Measurements from ENCODE around the gene NRXN2.
"Not testable (repeated sequence)": the region's sequence is repeated elsewhere in the genome, so short reads cannot be mapped to it uniquely, and the experiment has no call there.

NRXN2 gene

DNA sequence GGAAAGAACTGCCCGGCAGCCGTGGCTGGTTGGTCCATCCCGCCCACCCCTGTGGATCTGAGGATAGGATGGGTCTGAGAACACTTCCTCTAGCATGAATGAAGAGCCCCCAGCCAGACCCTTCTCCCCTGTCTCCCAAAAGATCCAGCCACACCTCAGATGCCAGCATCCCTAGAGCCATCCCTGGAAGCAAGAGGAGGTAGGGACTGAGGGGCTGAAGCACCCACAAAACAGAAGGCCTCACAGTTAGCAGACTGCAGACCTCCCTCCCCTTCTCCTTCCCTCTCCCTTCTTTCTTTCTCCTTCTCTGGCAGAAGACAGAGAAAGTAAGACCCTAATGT lies 1.7 kb downstream of the NRXN2 start:
- no peak for DNase-seq (ENCODE audit: low read depth)

DNA sequence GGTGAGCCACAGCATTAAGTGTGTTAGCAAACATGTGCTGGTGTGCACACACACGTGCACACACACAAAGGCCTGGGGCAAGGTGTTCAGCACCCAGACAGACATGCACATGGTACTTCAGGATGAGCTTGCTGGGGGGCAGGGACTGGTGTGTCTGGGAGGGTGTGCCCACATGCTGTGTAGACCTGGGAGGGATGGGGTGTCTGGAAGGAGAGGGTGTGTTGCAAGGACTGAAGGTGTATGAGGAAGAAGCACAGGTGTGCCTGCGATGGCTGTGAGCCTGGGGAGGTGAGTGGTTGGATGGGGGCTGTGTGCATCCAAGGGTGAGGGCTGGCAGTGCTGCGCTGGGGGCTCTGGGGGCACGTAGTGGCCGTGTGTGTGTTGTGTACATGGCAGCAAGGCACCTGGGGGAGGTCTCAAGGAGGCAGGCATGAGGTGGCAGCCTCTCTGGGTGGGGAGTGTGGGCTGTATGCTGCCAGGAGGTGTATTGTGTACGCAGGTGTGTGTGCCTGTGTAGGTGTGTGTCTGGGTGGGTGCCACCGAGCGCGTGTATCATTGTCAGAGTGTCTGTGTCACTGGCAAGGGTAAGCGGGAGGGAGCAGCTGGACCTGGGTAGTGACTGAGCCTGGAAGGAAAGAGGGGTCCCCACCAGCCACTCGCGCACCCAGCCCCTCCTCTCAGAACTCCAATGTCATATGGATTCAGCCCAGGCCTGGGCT lies 2.2 kb downstream of the NRXN2 start:
- no peak for DNase-seq (ENCODE audit: low read depth)

DNA sequence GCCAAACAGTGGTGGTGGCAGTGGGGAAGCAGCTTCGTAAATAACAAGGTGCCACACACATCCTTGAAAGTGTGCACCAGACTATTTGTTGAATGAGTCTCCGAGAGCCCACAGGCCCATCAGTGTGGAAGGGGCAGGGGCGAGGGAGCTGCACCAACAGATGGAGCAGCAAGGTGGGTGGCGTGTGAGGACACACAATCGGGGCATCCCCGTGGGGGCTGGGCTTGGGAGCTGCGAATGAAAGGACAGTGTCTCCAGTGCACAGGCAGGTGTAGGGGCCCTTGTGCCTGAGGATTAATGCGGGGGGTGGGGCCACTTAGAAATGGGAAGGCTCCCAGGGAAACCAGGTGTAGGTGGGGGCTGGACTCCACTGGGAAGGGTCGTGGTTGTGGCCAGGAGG lies 2.8 kb downstream of the NRXN2 start:
- no peak for DNase-seq (ENCODE audit: low read depth)

DNA sequence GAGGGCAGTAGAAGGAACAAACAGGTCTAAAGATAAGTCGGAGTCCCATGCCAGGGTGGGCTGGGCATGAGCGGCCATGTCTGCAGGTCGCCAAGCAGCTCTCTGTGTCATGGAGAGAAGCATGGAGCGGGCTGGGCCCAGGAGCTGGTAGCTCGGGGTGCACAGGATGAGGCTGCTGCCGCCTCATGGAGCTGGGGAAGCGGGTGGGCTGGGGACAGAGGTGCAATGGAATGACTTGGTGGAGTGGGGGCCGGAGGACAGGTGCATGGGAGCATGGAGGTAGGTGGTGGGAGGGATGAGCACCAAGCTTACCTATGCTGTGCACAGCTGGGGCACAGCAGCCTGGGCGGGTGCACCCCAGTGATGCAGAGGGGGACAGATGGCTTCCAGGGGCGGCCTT lies 3.6 kb downstream of the NRXN2 start:
- DNase-seq (ENCODE audit: low read depth), result no peak

DNA sequence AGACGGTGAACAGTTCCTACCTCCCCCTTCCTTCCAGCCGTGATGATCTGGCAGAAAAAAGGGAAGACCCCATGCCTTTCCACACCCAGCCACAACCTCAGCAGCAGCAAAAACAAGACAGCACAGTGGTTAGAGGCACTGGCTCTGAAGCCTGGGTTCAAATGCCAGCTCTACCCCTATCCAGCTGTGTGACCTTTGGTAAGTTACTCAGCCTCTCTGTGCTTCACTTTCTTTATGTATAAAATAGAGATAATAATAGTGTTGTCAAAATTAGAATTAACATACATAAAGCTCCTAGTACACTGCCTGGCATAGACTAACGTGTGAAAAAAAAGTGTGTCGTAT lies 4.2 kb downstream of the NRXN2 start:
- DNase-seq (ENCODE audit: low read depth), result no peak

DNA sequence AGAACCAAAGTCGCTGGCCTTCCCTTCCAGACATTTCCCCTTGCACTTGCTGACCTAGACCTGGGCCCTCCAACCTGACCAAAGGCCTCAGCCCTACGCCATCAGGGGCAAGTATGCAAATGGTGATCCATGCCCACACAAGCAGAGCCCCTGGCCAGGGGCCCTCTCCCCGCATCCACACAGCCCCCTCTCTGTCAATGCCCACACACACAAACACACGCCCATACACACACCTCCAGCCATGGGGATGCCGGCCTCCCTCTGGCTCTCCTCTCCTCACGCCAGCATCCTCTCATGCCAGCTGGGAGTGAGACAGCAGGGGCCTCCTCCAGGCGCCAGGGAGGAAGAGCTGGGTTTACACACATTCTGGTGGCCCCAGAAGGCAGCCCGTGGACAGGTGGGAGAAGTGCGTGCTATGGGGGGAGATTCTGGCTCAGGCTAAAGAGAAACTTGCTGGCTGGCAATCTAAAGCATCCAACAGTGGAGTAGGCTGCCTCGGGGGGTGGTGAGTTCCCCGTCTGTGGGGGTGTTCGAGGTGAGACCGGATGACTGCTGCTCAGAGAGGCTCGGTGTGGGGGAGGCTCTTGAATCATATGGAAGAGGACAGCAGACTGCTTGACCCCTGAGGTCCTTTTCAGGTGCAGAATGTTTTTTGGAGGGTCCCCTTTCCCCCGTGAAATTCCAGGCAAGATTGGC lies 4.8 kb downstream of the NRXN2 start:
- DNase-seq (ENCODE audit: low read depth), result no peak

DNA sequence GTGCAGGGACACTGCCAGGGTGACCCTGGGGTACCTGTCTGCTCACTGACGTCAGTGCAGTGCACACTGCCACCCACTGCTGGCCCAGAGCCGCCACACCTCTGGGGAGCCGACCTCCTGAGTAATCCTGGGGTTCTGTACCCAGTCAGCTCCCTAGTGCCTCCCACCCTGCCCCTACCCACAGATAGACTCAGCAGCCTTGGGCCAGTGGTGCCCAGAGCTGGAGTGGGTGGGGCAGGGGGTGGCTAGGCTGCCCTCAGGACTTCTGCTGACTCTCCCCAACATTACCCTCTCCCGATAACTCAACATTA lies 5.8 kb downstream of the NRXN2 start:
- DNase-seq (ENCODE audit: low read depth), result no peak

DNA sequence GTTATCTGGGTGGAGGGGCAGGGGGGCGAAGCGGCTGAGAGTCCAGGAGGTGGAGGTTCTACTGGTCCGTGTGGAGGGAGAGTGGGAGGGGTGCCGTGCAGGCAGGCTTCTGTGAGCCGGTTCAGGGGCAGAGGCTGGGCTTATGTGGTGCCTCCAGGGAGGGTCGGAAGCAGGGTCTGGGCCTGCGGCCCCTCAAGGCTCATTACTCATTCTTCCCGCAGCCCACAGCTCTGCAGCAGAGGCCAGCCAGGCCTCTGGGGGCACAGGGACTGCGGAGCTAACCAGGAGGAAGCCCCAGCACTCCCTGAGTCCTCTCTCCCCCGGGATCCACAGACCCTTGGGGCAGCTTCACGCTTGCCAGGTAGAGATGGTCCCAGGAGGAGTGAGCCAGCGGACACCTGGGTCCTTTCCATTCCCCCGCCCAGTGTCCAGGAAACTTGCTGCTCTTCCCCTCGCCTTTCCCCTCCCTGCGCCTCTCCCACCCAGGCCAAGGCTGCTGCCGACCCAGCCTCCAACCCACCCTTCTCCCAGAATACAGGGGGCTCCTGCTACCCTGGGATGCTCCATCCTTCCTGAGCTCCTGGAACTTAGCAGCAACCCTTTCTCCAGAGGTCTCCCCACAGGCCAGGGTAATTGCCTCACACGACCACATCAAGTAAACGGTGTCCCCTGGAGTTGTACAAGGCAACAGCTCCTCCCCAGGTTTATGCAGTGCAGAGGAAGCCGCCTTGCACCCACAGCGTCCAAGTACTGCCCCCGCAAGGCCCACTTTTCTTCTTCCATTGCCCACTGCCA lies 6.3 kb downstream of the NRXN2 start:
- DNase-seq (ENCODE audit: low read depth), result no peak

DNA sequence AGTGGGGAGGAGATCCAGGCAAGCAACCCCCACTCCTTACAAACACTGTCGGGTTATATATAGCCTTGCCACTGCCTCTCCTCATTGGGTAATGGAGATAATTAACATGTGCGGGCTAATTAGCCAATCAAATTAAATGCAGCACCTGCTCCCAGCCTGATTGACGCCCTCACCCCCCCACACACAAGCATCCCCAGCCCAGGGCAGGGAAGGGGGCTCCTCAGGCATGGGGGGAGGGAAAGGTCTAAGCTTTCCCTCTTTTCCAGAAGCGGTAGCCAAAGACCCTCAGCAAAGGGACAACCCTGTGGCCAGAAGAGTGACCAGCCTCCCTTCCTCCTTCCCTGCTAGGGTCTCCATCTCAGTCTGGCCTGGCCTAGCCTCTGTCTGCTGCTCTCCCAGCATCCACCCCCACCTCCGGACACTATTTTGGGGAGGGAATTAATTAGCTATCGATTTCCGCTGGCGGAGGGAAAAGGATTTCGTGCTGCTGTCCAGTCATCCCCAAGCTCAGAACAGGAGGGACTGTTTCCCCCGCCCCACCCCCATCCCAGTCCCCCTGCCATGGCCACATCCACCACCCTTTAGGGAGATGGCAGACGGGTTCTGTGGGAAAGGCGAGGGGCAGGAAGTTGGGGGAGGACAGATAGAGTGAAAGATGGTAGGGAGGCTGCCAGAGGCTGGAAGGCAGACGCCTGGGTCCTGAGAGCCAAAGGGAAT lies 7.1 kb downstream of the NRXN2 start:
- no peak for DNase-seq (ENCODE audit: low read depth)

DNA sequence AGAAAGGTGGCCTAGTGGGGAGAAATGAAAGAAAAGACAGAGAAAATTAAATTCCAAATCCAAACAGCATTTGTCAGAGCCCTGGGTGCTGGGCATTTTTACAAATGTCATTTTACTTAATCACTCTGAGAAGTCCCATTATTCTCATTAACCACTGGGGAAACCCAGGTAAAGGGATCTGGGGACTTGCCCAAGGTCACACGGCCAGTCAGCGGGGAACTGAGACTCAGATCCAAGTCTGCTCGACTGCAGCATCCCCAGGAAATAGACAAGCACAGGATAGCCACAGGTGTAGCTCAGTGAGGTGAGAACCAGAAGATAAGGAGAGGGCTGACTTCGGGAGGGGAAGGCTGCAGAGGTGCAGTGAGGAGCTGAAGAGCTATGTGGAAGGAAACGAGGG lies 7.9 kb downstream of the NRXN2 start:
- DNase-seq (ENCODE audit: low read depth), result no peak

DNA sequence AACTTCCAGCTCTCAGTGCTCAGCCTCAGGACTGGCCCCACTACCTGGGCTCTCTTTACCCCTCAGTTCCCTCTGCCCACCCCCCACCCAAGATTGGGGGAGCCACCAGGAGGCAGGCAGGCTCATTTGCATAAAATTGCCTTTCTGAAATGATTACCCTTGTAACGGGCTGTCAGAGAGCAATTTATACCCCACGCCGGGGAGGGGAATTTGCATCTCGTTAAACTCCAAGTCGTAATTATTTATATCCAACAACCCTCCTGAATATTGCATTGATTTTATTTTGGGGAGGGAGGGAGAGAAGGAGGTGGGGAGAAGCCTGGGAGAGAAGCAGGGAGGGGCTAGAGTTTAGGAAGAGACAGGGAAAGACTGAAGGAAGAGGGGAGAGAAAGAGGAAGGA lies 8.3 kb downstream of the NRXN2 start:
- no peak for DNase-seq (ENCODE audit: low read depth)

DNA sequence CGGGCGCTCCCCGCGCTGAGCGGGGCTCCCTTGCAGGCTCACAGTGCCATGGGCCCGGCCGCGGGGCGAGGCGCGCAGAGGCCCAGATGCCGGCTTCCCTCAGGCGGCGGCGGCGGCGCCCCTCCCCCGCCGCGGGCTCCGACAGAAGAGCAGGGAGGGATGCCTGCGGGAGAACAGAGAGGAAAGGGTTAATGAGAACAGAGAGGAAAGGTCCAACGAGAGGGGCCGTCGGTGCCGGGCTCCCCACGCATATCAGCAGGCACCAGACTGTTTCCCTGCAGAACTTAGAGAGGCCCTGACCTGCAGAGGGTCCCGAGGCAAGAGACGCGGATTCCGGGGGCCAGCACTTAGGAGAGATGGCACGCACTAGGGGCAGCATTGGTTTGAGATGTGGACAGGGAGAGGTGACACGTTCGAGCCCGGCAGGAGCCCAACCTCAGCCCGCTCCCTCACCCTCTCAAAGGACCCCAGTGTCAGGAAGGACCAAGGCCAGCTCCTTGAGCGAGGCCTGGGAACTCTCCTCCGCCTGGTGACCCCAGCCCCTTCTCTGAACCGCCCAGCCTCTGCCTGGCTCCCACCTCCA lies 9.1 kb downstream of the NRXN2 start:
- DNase-seq (ENCODE audit: low read depth), result no peak

DNA sequence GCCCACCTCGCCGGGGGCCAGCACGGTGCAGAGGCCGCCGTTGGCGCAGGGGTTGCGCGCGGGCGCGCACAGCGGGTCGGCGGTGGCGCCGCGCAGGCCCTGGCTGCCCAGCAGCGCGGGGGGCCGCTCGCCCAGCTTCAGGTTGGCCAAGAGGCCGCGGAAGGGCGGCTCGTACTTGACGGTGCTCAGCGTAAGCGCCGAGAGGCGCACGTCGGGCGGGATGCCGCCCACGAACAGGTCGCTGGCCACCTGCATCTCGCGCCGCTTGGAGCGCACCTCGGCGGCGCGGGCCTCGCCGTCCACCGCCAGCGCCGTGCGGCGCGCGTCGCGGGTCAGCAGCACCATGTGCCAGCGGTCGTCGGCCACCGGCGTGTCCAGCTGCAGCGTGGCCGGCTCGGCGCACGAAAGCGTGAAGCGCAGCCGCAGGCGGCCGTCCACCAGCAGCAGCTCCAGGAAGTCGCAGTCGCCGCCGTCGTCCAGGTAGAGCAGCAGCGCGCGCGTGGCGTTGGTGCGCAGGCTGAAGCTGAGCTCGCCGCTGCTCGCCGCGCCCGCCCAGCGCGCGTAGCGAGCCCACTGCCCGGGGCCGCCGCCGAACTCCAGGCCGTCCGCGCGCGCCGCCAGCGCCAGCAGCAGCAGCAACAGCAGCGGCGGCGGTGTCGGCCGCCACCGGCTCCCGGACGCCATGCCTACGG lies 9.8 kb downstream of the NRXN2 start:
- DNase-seq (ENCODE audit: low read depth), result no peak

DNA sequence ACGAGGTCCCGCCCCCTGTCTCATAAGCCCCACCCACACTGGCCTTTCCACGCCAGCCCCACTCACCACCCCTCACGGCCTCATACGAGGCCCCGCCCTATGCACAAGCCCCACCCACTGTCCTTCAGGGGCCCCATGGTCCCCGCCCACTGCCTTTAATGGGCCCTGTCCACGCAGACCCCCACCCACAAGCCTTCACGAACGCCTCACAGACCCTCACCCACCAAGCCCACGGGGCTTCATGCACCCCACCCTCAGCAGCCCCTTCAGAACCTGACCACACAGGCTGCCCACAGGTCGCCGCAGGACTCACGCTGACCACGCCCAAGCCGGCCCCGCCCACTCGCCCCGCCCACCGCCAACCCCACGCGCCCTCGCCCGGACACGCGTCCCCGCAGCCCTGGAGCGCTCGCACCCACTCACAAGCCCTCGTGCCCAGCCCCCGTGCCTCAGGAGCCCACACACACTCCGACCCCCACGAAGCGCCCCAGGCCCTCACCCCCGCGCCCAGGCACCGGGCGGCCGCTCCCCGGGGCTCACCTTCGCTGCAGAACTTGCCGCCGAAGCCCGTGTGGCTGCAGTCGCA lies 10.5 kb downstream of the NRXN2 start:
- no peak for DNase-seq (ENCODE audit: low read depth)

DNA sequence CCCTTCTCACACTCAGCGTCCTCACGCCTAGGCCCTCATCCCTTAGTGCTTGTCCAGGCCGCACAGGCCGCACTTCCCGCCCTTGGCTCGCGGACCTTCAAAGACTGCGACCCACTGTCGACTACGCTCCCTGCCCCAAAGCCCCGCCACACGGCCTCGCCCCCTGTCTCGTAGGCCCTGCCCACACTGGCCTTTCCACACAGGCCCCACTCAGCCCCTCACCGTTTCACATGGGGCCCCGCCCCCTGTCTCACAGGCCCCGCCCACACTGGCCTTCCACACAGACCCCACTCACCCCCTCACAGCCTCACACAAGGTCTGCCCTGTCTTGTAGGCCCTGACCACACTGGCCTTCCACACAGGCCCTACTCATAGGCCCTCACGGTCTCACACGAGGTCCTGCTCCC lies 11.0 kb downstream of the NRXN2 start:
- no peak for DNase-seq (ENCODE audit: low read depth)

DNA sequence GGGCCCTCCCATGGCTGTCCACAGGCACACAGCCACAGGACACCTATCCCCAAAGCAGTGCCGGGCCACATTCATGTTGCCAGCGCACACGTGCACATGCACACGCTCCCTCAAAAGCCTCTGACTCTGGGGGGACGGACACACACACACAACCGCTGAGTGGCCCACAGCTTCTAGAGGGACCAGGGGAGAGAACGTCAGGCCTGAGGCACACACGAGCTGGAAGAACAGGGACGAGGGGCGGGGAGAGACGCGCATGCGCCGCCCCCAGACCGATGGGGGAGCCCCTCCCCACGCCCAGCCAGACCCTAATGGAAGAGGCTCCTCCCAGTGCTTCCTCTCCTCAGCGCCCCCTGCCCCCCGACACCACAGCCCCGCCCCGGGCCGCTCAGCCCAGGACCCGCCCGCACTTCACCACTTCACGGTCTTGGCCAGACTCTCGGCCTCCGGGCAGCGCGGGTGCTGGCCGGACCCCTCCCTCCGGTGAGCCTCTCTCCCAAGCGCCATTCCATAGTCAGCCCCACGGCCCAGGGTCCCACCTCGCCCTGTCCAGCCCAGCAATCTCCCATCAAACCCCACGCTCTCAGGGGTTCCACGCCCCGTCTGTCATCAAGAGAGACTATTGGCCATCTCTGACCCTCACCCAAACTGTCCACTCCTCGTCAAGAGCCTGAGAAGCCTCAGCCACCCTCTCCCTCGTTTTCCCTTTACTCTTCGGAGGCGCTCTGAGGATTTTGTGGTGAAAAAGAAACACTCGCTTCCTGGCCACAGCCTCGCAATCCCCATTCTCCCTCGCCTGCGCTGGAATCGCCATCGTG lies 11.7 kb downstream of the NRXN2 start:
- DNase-seq (ENCODE audit: low read depth), result no peak

DNA sequence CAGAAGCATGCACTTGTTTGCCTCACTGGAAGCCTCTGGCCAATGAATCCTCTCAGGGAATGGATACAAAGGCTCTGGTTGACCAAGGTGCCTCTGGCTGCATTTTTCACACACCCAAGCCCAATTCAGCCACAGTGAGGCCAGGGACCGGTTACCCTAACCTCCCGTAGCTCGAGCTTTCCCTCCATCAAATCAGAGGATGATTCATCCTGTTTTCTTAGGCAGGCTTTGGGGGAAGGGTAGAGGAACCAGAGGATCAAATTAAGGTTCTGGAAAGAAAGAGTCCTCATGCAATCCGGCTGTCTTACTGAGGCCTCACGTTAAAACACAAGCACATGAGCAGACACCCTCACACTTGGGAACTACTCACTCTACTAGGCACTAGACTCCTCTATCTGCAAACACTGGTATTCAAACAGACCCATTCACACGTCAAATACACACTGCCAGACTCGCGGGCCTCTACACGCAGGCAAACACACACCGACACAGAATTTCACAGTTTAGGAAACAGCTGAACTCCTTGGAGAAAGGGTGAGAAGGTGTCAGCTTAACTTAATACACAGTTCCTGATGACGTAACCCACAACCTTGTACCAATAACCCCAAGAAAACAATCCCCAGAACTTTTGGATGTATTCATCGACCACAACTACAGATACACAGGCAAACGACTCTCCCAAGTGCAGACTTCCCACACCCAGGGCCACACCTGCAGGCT lies 12.4 kb downstream of the NRXN2 start:
- DNase-seq (ENCODE audit: low read depth), result no peak

DNA sequence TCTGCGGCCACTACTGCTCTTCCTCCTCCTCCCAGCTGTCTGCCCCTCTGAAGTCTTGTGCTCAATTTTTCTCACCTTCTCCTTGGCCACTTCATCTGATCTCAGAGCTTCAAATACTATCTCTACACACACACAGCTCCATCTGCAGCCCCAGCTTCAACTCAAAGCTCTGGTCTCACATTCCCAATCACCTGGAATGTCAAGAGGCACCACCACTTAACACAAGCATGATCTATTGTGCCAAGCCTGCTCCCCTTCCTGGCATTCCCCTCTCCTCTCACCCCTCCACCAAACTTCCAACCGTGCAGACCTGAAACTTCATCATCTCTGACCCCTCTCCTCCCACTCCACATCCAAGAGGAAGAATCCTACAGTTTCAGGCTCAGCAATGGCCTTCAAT lies 17.5 kb downstream of the NRXN2 start:
- DNase-seq (ENCODE audit: low read depth), result no peak

DNA sequence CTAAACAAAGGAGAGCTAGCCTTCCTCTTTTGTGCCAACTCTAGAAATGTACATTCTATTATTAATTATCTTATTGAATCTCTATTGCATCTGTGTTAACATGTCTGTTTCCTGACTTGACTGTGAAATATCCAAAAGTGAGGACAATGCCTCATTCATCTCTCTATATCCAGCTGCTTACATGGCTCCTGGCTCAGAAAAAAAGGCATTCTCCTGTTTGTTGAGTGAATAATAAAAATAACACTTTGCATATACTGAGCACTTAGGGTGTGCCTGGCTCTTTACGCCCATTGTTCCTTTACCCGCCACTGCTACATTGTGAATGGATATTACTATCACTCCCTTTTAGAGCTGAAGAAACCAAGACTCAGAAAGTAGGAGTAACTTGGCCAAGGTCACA lies 19.9 kb downstream of the NRXN2 start:
- no peak for DNase-seq (ENCODE audit: low read depth)

DNA sequence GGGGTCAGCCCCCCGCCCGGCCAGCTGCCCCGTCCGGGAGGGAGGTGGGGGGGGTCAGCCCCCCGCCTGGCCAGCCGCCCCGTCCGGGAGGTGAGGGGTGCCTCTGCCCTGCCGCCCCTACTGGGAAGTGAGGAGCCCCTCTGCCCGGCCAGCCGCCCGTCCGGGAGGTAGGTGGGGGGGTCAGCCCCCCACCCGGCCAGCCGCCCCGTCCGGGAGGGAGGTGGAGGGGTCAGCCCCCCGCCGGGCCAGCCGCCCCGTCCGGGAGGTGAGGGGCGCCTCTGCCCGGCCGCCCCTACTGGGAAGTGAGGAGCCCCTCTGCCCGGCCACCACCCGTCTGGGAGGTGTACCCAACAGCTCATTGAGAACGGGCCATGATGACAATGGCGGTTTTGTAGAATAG lies 21.0 kb downstream of the NRXN2 start:
- not testable (repeated sequence) for DNase-seq (ENCODE audit: low read depth)

All from activated T-cell treated with anti-CD3 and anti-CD28 coated beads for 48 hours (primary cell).